ENCODE results near the gene BACE2.

BACE2 gene

GRCh38 chr21:41147096-41147978 is 20.6 kb upstream of the BACE2 start:
- no peak for TF ChIP-seq Cebpa-rat (IDR thresholded peaks at IDR 0.05)
- no peaks in the 10 kb centered on the region for H3K27me3 ChIP-seq
- peaks cover 18% of the 10 kb centered on the region for H3K9me3 ChIP-seq
- no peaks in the 10 kb centered on the region for H3K4me1 ChIP-seq
- no peaks in the 10 kb centered on the region for H4K20me1 ChIP-seq
- no peak overlapping the region for H3K4me2 ChIP-seq
- no peaks in the 10 kb centered on the region for H3K36me3 ChIP-seq
- H3K9ac ChIP-seq, result no peak overlapping the region
- H3K4me3 ChIP-seq, result no peak overlapping the region
- H3K27ac ChIP-seq, result no peak overlapping the region

DNA sequence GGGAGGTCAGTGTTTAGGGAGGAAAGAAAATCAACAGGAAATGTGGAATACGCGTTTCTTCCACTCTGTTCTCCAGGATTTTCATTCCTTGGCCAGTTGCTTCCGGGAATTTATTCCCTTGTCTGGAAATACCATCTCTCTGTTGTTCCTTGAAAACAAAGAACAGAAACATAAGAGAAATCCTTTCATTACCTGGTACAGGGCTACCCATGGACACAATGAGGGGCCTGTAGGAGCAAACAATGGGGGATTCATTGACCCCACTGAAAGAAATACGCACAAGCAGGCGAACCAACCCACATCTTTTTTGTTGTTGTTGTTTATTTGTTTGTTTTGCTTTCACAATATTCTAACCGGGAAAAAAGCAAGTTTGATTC is 20.0 kb upstream of the BACE2 start:
- Histone ChIP-seq H3K4me1 (no peaks in the 10 kb centered on the region), H3K4me3 (no peak overlapping the region), H3K27me3 (no peaks in the 10 kb centered on the region), H3K27ac (no peak overlapping the region), H3K9ac (no peak overlapping the region), H3K4me2 (no peak overlapping the region), H3K36me3 (no peaks in the 10 kb centered on the region), H4K20me1 (no peaks in the 10 kb centered on the region), H3K9me3 (peaks cover 23% of the 10 kb centered on the region)
- no peak for TF ChIP-seq Cebpa-rat (IDR thresholded peaks at IDR 0.05)

GRCh38 chr21:41148798-41149197 is 19.2 kb upstream of the BACE2 start:
- Histone ChIP-seq H3K27ac (no peak overlapping the region), H3K9ac (no peak overlapping the region)

GRCh38 chr21:41149199-41149598 is 18.8 kb upstream of the BACE2 start:
- TF ChIP-seq Cebpa-rat (IDR thresholded peaks at IDR 0.05), result no peak
- Histone ChIP-seq H3K9ac (no peak overlapping the region), H3K4me2 (no peak overlapping the region), H4K20me1 (no peaks in the 10 kb centered on the region), H3K36me3 (no peaks in the 10 kb centered on the region), H3K27ac (no peak overlapping the region), H3K4me1 (no peaks in the 10 kb centered on the region), H3K9me3 (peaks cover 23% of the 10 kb centered on the region), H3K27me3 (no peaks in the 10 kb centered on the region), H3K4me3 (no peak overlapping the region)

More at GRCh38 chr21:41148798-41149197, 19.2 kb upstream of the BACE2 start:
- no peaks in the 10 kb centered on the region for H3K4me1 ChIP-seq
- peaks cover 23% of the 10 kb centered on the region for H3K9me3 ChIP-seq
- TF ChIP-seq Cebpa-rat (IDR thresholded peaks at IDR 0.05), result no peak
- no peaks in the 10 kb centered on the region for H3K27me3 ChIP-seq
- H4K20me1 ChIP-seq, result no peaks in the 10 kb centered on the region
- H3K4me3 ChIP-seq, result no peak overlapping the region
- H3K4me2 ChIP-seq, result no peak overlapping the region
- no peaks in the 10 kb centered on the region for H3K36me3 ChIP-seq

DNA sequence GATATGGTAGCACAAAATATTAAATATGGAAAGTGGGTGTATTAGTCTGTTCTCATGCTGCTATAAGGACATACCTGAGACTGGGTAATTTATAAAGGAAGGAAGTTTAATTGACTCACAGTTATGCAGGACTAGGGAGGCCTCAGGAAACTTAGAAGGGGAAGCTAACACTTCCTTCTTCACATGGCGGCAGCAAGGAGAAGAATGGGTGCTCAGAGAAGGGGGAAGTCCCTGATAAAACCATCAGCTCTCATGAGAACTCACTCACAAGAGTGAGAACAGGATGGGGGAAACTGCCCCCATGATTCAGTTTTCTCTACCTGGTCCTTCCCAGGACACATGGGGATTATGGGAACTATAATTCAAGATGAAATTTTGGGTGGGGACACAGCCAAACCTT is 15.8 kb upstream of the BACE2 start:
- Histone ChIP-seq H3K4me3 (no peak overlapping the region), H3K9ac (no peak overlapping the region), H4K20me1 (no peaks in the 10 kb centered on the region), H3K36me3 (no peaks in the 10 kb centered on the region), H3K4me2 (no peak overlapping the region), H3K27ac (no peak overlapping the region), H3K9me3 (peaks cover 23% of the 10 kb centered on the region), H3K4me1 (no peaks in the 10 kb centered on the region), H3K27me3 (no peaks in the 10 kb centered on the region)
- TF ChIP-seq Cebpa-rat (IDR thresholded peaks at IDR 0.05), result no peak

DNA sequence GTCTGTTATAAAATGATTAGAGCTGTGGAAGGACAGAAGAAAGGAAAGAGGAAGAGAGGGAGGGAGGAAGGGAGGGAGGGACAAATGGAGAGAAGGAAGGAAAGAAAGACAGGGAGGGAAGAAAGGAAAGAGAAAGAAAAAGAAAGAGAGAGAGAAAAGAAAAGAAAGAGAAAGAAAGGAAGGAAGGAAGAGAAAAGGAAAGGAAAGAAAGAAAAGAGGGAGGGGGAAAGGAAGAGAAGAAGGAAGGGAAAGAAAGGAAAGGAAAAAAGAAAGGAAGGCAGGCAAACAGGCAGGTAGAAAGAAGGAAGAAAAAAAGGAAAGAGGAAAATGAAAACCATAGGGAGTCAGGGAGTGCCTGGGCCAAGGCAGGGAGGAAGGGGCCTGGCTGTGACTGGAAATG is 14.5 kb upstream of the BACE2 start:
- TF ChIP-seq Cebpa-rat (IDR thresholded peaks at IDR 0.05), result no peak
- Histone ChIP-seq H3K9ac (no peak overlapping the region), H3K4me2 (no peak overlapping the region), H4K20me1 (no peaks in the 10 kb centered on the region), H3K4me3 (no peak overlapping the region), H3K4me1 (no peaks in the 10 kb centered on the region), H3K9me3 (peaks cover 32% of the 10 kb centered on the region), H3K36me3 (no peaks in the 10 kb centered on the region), H3K27me3 (no peaks in the 10 kb centered on the region), H3K27ac (no peak overlapping the region)

GRCh38 chr21:41156142-41156541 is 11.8 kb upstream of the BACE2 start:
- H3K27me3 ChIP-seq, result no peaks in the 10 kb centered on the region
- no peak for TF ChIP-seq Cebpa-rat (IDR thresholded peaks at IDR 0.05)
- peaks cover 34% of the 10 kb centered on the region for H3K9me3 ChIP-seq
- H3K36me3 ChIP-seq, result no peaks in the 10 kb centered on the region
- H3K4me1 ChIP-seq, result no peaks in the 10 kb centered on the region
- no peak overlapping the region for H3K4me2 ChIP-seq
- no peak overlapping the region for H3K27ac ChIP-seq
- no peak overlapping the region for H3K4me3 ChIP-seq
- no peaks in the 10 kb centered on the region for H4K20me1 ChIP-seq
- no peak overlapping the region for H3K9ac ChIP-seq

DNA sequence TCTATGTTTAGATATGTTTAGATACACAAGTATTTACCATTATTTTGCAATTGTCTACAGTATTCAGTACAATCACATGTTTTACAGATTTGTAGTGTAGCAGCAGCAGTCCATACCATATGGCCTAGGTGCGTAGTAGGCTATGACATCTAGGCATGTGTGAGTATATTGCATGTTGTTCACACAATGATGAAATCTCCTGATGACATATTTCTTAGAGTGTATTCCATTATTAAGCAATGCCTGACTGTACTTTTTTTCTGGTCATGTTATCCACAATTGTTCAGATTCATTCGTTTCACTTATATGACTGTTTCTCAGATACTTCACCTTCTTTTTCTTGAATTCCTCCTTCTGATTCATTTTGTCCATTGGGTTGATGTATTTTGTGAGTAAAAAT is 9.9 kb upstream of the BACE2 start:
- Histone ChIP-seq H3K9me3 (peaks cover 17% of the 10 kb centered on the region), H3K4me3 (no peak overlapping the region), H3K27me3 (no peaks in the 10 kb centered on the region), H3K4me2 (no peak overlapping the region), H4K20me1 (no peaks in the 10 kb centered on the region), H3K27ac (no peak overlapping the region), H3K36me3 (no peaks in the 10 kb centered on the region), H3K4me1 (no peaks in the 10 kb centered on the region), H3K9ac (no peak overlapping the region)
- no peak for TF ChIP-seq Cebpa-rat (IDR thresholded peaks at IDR 0.05)

- Histone ChIP-seq H3K9ac (no peak overlapping the region), H4K20me1 (no peaks in the 10 kb centered on the region), H3K27ac (no peak overlapping the region), H3K27me3 (no peaks in the 10 kb centered on the region), H3K4me3 (no peak overlapping the region), H3K4me2 (no peak overlapping the region), H3K36me3 (no peaks in the 10 kb centered on the region), H3K4me1 (no peaks in the 10 kb centered on the region), H3K9me3 (peaks cover 17% of the 10 kb centered on the region)
- TF ChIP-seq Cebpa-rat (IDR thresholded peaks at IDR 0.05), result no peak
Measured at GRCh38 chr21:41160036-41160435, 7.9 kb upstream of the BACE2 start.

GRCh38 chr21:41161428-41161827 is 6.5 kb upstream of the BACE2 start:
- no peaks in the 10 kb centered on the region for H3K4me1 ChIP-seq
- no peak for TF ChIP-seq Cebpa-rat (IDR thresholded peaks at IDR 0.05)
- H3K36me3 ChIP-seq, result no peaks in the 10 kb centered on the region
- no peak overlapping the region for H3K9ac ChIP-seq
- no peak overlapping the region for H3K27ac ChIP-seq
- H3K4me2 ChIP-seq, result no peak overlapping the region
- peaks cover 17% of the 10 kb centered on the region for H3K9me3 ChIP-seq
- H3K27me3 ChIP-seq, result no peaks in the 10 kb centered on the region
- H4K20me1 ChIP-seq, result no peaks in the 10 kb centered on the region
- no peak overlapping the region for H3K4me3 ChIP-seq
